ENCODE data around the gene BCAN.

- TF ChIP-seq CTCF (IDR thresholded peaks at IDR 0.05) (no peak), MXD4 (CRISPR knock-in tag; IDR thresholded peaks at IDR 0.05; ENCODE audit: borderline replicate concordance) (no peak), CREM (CRISPR knock-in tag; IDR thresholded peaks at IDR 0.05) (no peak)
These were observed 19.2 kb upstream of the BCAN start for GRCh38 chr1:156622581-156623297.
